GM19238 (cell line): ENCODE measurements around the gene ADGRA1.

ENCODE experiments used
- DNase-seq: peaks from one replicate; pipeline ENCODE4 v3.0.0; 2011; ENCODE audit warnings: low spot score; ENCODE audit not compliant: insufficient read length

ADGRA1 gene

DNA sequence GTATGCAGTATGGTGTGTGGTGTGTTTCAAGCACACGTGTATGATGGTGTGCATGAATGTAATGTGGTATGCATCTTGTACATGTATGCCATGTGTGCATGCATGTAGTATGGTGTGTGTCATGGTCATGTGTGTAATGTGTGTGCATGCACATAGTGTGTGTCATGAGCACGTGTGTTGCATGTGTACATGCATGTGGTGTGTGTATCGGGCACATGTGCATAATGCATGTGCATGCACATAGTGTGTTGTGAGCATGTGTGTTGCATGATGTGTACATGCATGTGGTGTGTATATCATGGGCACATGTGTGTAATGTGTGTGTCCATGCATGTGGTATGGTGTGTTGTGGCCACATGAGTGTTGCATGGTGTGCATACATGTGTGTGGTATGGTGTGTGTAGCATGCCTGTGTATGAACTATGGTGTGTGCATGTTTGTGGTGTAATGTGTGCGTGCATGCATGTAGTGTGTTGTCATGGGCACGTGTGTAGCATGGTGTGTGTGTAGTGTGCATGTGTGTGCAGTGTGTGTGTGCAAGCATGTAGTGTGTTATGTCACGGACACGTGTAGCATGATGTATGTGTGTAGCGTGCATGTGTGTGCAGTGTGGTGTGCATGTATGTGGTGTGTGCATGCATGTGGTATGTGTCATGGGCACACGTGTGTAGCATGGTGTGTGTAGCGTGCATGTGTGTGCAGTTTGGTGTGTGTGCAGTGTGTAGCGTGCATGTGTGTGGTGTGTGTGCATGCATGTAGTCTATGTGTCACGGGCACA, 89.8 kb downstream of the ADGRA1 start:
- no peak for DNase-seq

DNA sequence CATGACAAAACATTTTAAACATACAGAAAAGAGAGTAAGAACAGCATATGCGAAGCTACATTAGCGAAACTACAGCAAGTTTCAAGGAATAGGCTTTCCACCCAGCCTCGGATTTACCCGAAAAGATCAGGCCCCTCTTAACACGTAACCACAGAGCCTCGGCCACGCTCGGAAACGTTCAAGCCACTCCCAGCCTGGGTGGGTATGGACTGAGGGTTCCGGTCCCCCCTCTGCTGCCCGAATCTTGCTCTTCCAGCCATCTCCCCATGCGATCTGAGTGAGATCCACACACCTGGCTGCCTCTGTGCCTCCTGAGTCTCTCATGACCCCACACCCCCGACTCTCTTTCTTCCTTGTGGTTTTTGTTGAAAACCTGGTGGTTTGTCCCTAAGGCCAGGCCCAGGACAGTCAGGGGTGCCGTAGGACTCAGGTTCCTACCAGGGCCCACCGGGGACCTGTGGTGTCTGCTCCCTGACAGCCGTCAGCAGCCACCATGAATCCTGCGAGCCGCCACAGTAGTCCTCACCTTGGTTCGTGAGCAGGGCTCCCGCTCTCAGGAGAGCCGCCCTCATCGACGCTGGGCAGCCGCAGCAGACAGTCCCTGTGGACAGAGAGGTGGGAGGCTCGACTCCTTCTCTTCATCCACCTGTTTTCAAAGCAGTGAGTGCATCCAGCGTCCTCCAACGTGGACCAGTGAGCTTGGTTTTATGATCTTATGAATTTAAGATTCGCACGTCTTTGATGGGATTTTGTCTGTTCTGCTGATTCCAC, 90.8 kb downstream of the ADGRA1 start:
- DNase-seq = no peak

DNA sequence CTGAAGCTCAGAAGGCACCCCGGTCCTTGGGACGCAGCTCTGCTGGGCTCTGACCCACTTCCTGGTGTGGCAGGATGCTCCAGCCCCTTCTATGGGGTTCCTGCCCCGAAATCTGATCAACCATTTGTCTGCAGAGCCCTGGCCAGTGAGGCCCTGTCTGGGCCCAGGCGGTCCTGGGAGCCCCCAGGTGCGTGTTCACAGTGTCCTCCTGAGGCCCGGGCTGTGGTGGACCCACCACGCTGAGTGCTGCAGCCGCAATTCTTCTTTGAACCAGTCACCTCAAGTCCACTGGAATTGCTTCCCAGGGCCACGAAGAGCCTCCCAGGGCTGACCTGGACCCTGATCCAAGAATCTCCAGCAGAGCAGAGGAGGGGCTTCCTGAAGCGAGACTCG, 91.4 kb downstream of the ADGRA1 start:
- no peak for DNase-seq

DNA sequence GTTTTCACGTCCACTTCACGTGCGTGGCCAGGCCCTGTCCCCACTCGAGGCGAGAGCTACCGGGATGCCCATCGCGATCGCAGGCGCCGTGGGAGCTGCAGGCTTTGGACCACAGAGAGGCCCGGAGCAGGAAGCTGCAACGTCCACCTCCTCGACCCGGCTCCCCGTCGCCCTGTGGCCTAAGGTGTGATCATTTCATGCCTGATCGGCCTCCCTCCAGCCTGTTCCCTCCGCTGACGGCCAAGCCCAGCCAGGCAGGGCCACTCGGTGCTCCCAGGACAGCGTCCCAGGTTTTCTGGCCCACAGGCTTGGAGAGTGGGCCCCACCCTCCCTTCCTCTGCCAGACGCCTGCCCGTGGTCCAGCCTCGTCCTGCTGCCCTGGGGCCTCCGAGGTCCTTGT, 91.9 kb downstream of the ADGRA1 start:
- DNase-seq = no peak

DNA sequence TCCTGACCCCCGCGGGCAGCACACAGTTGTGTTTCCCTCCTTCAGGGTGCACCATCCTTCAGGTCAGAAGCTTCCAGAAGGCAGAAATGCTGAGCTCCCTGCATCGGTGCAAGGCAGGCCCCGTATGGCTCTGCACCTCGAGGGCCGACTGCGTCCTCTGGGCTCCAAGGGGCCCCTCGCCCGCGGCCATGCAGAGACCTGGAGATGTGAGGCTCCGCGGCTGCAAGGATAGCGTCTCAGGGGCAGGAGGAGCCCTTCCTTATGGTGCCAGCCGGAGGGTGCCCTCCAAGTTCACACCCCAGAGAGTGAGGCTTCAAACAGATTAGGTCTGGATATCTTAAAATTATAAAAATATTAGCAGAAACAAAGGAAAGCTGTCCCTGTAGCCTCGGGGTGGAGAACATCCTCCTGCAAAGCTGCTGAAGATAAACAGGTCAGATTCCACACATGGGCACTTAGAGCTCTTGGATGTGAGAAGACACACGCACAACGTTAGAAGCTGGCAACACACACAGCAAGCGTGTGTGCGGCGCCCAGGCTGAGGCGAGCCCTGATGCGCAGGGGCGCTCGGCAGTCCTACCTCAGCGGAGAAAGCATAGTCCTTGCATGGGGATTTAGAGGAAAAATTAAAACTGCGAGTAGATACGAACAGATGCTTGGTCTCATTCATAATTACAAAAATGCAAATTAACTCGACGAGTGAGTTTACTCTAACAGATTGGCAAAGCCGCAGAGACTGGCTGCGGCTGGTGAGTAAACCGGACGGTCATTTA, 92.7 kb downstream of the ADGRA1 start:
- DNase-seq = no peak

DNA sequence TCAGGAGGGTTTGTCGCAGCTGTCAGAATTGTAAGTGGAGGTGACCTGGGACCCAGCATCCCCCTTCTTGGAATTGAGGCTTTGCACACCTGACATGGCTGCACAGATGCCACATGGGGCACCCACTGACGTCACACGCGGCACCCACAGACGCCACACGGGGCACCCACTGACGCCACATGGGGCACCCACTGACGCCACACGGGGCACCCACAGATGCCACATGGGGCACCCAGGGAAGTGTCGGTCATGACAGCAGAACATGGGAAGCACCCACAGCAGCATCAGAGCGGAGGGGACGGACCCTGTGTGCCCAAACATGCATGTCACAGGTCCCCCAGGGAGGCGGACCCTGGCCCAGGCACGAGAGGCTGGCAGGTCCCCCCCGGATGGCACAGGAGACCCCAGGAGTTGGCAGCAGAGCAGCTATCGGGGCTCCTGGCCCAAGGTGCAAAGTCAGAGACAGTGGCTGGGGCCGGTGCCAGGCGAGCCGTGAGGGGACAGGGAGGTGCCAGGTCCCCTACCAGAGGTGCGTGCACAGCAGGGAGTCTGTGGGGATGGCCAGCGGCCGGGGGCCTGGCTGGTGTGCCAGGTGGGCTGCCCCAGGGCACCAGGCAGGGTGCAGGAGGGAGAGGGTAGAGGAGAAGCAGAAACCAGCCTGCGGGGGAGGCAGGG, 93.4 kb downstream of the ADGRA1 start:
- DNase-seq = no peak
